GM23338 (cell line): ENCODE data around the gene NPAS3.

Source experiments
- CREB1 ChIP-seq: fragments of 250-450 bp; sonication (Bioruptor Pico); IDR thresholded peaks from 2 replicates; pipeline ENCODE4 v1.5.0; 2020; ENCODE audit warnings: low read depth, mild to moderate bottlenecking, moderate library complexity
- ETS1 ChIP-seq: IDR thresholded peaks from 2 replicates; pipeline ENCODE4 v1.6.1; 2016; ENCODE audit warnings: antibody characterized with exemption
- EZH2 ChIP-seq: fragments of 200-600 bp; sonication (generic); IDR thresholded peaks from one replicate; pipeline ENCODE4 v1.8.0; 2017; ENCODE audit warnings: antibody characterized with exemption, mild to moderate bottlenecking, low read depth; ENCODE audit not compliant: unreplicated experiment
- EZH2phosphoT487 ChIP-seq: fragments of 200-600 bp; sonication (generic); IDR thresholded peaks from one replicate; pipeline ENCODE4 v1.8.1; 2018; ENCODE audit warnings: antibody characterized with exemption; ENCODE audit not compliant: unreplicated experiment
- JUNB ChIP-seq: IDR thresholded peaks from one replicate; pipeline ENCODE4 v1.6.1; 2016; ENCODE audit warnings: antibody characterized with exemption; ENCODE audit not compliant: unreplicated experiment
- NANOG ChIP-seq: IDR thresholded peaks from 2 replicates; pipeline ENCODE4 v1.6.1; 2016; ENCODE audit warnings: antibody characterized with exemption, borderline replicate concordance
- POLR2AphosphoS5 ChIP-seq: IDR thresholded peaks from 2 replicates; pipeline ENCODE4 v1.6.1; 2016; ENCODE audit warnings: antibody characterized with exemption, low read depth
- ZNF114 ChIP-seq: fragments of 250-450 bp; sonication (Bioruptor Pico); IDR thresholded peaks from 2 replicates; pipeline ENCODE4 v1.5.0; 2020; ENCODE audit warnings: mild to moderate bottlenecking, moderate library complexity
- TF ChIP-seq, protein P1 (sequence below), 2 experiments: fragments of 200-600 bp in 1 of 2; sonication (generic) in 1 of 2; conservative IDR thresholded peaks; 2 replicates each; pipeline versions ENCODE4 v1.5.1 to v1.6.1; 2016 to 2017; ENCODE audit warnings: antibody characterized with exemption in 2 of 2, low read depth in 2 of 2, mild to moderate bottlenecking in 2 of 2, moderate library complexity in 1 of 2
- TF ChIP-seq, protein P2 (sequence below): IDR thresholded peaks from one replicate; pipeline ENCODE4 v1.6.1; 2018; ENCODE audit warnings: antibody characterized with exemption; ENCODE audit not compliant: unreplicated experiment
- TF ChIP-seq, protein P3 (sequence below): fragments of 250-450 bp; sonication (Bioruptor Pico); IDR thresholded peaks from 2 replicates; pipeline ENCODE4 v1.5.0; 2020; ENCODE audit warnings: mild to moderate bottlenecking, moderate library complexity

- TF ChIP-seq, protein P1, sequence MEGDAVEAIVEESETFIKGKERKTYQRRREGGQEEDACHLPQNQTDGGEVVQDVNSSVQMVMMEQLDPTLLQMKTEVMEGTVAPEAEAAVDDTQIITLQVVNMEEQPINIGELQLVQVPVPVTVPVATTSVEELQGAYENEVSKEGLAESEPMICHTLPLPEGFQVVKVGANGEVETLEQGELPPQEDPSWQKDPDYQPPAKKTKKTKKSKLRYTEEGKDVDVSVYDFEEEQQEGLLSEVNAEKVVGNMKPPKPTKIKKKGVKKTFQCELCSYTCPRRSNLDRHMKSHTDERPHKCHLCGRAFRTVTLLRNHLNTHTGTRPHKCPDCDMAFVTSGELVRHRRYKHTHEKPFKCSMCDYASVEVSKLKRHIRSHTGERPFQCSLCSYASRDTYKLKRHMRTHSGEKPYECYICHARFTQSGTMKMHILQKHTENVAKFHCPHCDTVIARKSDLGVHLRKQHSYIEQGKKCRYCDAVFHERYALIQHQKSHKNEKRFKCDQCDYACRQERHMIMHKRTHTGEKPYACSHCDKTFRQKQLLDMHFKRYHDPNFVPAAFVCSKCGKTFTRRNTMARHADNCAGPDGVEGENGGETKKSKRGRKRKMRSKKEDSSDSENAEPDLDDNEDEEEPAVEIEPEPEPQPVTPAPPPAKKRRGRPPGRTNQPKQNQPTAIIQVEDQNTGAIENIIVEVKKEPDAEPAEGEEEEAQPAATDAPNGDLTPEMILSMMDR (conservative IDR thresholded peaks at IDR 0.05; ENCODE audit: low read depth in 2 of 2) = no peak
- TF ChIP-seq EZH2phosphoT487 = no peak
- no peak for TF ChIP-seq JUNB
- TF ChIP-seq, protein P2, sequence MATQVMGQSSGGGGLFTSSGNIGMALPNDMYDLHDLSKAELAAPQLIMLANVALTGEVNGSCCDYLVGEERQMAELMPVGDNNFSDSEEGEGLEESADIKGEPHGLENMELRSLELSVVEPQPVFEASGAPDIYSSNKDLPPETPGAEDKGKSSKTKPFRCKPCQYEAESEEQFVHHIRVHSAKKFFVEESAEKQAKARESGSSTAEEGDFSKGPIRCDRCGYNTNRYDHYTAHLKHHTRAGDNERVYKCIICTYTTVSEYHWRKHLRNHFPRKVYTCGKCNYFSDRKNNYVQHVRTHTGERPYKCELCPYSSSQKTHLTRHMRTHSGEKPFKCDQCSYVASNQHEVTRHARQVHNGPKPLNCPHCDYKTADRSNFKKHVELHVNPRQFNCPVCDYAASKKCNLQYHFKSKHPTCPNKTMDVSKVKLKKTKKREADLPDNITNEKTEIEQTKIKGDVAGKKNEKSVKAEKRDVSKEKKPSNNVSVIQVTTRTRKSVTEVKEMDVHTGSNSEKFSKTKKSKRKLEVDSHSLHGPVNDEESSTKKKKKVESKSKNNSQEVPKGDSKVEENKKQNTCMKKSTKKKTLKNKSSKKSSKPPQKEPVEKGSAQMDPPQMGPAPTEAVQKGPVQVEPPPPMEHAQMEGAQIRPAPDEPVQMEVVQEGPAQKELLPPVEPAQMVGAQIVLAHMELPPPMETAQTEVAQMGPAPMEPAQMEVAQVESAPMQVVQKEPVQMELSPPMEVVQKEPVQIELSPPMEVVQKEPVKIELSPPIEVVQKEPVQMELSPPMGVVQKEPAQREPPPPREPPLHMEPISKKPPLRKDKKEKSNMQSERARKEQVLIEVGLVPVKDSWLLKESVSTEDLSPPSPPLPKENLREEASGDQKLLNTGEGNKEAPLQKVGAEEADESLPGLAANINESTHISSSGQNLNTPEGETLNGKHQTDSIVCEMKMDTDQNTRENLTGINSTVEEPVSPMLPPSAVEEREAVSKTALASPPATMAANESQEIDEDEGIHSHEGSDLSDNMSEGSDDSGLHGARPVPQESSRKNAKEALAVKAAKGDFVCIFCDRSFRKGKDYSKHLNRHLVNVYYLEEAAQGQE = no peak
- TF ChIP-seq CREB1 (CRISPR knock-in tag) = no peak
- TF ChIP-seq EZH2 = no peak
- TF ChIP-seq POLR2AphosphoS5 = no peak
- TF ChIP-seq NANOG = no peak
- no peak for TF ChIP-seq ZNF114 (CRISPR knock-in tag)
- no peak for TF ChIP-seq ETS1
- TF ChIP-seq, protein P3, sequence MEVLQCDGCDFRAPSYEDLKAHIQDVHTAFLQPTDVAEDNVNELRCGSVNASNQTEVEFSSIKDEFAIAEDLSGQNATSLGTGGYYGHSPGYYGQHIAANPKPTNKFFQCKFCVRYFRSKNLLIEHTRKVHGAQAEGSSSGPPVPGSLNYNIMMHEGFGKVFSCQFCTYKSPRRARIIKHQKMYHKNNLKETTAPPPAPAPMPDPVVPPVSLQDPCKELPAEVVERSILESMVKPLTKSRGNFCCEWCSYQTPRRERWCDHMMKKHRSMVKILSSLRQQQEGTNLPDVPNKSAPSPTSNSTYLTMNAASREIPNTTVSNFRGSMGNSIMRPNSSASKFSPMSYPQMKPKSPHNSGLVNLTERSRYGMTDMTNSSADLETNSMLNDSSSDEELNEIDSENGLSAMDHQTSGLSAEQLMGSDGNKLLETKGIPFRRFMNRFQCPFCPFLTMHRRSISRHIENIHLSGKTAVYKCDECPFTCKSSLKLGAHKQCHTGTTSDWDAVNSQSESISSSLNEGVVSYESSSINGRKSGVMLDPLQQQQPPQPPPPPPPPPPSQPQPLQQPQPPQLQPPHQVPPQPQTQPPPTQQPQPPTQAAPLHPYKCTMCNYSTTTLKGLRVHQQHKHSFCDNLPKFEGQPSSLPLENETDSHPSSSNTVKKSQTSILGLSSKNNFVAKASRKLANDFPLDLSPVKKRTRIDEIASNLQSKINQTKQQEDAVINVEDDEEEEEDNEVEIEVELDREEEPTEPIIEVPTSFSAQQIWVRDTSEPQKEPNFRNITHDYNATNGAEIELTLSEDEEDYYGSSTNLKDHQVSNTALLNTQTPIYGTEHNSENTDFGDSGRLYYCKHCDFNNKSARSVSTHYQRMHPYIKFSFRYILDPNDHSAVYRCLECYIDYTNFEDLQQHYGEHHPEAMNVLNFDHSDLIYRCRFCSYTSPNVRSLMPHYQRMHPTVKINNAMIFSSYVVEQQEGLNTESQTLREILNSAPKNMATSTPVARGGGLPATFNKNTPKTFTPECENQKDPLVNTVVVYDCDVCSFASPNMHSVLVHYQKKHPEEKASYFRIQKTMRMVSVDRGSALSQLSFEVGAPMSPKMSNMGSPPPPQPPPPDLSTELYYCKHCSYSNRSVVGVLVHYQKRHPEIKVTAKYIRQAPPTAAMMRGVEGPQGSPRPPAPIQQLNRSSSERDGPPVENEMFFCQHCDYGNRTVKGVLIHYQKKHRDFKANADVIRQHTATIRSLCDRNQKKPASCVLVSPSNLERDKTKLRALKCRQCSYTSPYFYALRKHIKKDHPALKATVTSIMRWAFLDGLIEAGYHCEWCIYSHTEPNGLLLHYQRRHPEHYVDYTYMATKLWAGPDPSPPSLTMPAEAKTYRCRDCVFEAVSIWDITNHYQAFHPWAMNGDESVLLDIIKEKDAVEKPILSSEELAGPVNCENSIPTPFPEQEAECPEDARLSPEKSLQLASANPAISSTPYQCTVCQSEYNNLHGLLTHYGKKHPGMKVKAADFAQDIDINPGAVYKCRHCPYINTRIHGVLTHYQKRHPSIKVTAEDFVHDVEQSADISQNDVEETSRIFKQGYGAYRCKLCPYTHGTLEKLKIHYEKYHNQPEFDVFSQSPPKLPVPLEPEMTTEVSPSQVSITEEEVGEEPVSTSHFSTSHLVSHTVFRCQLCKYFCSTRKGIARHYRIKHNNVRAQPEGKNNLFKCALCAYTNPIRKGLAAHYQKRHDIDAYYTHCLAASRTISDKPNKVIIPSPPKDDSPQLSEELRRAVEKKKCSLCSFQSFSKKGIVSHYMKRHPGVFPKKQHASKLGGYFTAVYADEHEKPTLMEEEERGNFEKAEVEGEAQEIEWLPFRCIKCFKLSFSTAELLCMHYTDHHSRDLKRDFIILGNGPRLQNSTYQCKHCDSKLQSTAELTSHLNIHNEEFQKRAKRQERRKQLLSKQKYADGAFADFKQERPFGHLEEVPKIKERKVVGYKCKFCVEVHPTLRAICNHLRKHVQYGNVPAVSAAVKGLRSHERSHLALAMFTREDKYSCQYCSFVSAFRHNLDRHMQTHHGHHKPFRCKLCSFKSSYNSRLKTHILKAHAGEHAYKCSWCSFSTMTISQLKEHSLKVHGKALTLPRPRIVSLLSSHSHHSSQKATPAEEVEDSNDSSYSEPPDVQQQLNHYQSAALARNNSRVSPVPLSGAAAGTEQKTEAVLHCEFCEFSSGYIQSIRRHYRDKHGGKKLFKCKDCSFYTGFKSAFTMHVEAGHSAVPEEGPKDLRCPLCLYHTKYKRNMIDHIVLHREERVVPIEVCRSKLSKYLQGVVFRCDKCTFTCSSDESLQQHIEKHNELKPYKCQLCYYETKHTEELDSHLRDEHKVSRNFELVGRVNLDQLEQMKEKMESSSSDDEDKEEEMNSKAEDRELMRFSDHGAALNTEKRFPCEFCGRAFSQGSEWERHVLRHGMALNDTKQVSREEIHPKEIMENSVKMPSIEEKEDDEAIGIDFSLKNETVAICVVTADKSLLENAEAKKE (CRISPR knock-in tag) = no peak
These were observed 711.8 kb downstream of the NPAS3 start for GRCh38 chr14:33650430-33650829.
